ENCODE measurements around the gene CASZ1.

GRCh38 chr1:10794724-10795275, 1.6 kb downstream of the CASZ1 start:
- TF ChIP-seq POLR2A (IDR thresholded peaks at IDR 0.05) (no peak), CTCF (IDR thresholded peaks at IDR 0.05) (no peak)

Measured in lower leg skin (tissue), 3 donors.